ENCODE measurements around the gene PITPNM3.

- TF ChIP-seq POLR2A (IDR thresholded peaks at IDR 0.05; ENCODE audit: low read depth, low read length), result no peak
- no peak for TF ChIP-seq POLR2AphosphoS5 (IDR thresholded peaks at IDR 0.05; ENCODE audit: low read depth, low read length)
- TF ChIP-seq TAF1 (IDR thresholded peaks at IDR 0.05; ENCODE audit: borderline replicate concordance, low read depth, low read length), result no peak
These were observed 32.5 kb downstream of the PITPNM3 start for GRCh38 chr17:6523809-6524355.

All from GM12892 (cell line).